HUES48 (cell line): ENCODE measurements around the gene SGCE.
A peak's percentile ranks its signal among the peaks of the same experiment; 100 is the strongest.

Experiments
- H3K27ac ChIP-seq: one replicate; pipeline ENCODE4 v1.7.0; 2013; ENCODE audit warnings: low read depth, low read length, inconsistent platforms
- H3K27me3 ChIP-seq: 2 replicates; pipeline ENCODE4 v1.6.1; 2013; ENCODE audit warnings: mild to moderate bottlenecking, low read length; ENCODE audit not compliant: control insufficient read depth, insufficient read depth
- H3K36me3 ChIP-seq: 2 replicates; pipeline ENCODE4 v1.6.1; 2013; ENCODE audit warnings: low read length; ENCODE audit not compliant: control insufficient read depth, insufficient read depth
- H3K4me1 ChIP-seq: 2 replicates; pipeline ENCODE4 v1.6.1; 2013; ENCODE audit warnings: mild to moderate bottlenecking, low read length; ENCODE audit not compliant: control insufficient read depth, insufficient read depth
- H3K4me3 ChIP-seq: 2 replicates; pipeline ENCODE4 v1.5.1; 2013; ENCODE audit warnings: mild to moderate bottlenecking, low read depth, low read length
- H3K9ac ChIP-seq: 2 replicates; pipeline ENCODE4 v1.6.1; 2013; ENCODE audit warnings: mild to moderate bottlenecking, low read depth, low read length, moderate library complexity
- H3K9me3 ChIP-seq: 2 replicates; pipeline ENCODE4 v1.6.1; 2013; ENCODE audit warnings: low read length; ENCODE audit not compliant: control insufficient read depth, insufficient read depth

SGCE gene

GRCh38 chr7:94676431-94676830 is 20.5 kb upstream of the SGCE start:
- no peaks in the 10 kb centered on the region for H3K4me1 ChIP-seq
- no peaks in the 10 kb centered on the region for H3K9me3 ChIP-seq
- no peak overlapping the region for H3K27ac ChIP-seq
- no peak overlapping the region for H3K4me3 ChIP-seq
- no peaks in the 10 kb centered on the region for H3K36me3 ChIP-seq
- no peak overlapping the region for H3K9ac ChIP-seq
- no peaks in the 10 kb centered on the region for H3K27me3 ChIP-seq

DNA sequence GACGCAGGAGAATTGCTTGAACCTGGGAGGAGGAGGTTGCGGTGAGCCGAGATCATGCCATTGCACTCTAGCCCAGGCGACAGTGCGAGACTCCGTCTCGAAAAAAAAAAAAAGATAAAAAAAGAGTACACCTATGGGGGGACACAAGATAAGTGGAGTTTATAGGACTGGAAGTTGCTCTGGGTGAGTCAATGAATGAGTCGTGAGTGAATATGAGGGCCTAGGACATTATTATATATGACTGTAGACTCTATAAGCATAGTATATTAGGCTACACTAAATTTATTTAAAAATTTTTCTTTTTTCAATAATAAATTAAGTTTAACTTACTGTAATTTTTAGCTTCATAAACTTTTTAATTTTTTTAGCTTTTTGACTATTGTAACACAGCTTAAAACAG is 19.4 kb upstream of the SGCE start:
- no peaks in the 10 kb centered on the region for H3K36me3 ChIP-seq
- H3K9ac ChIP-seq, result no peak overlapping the region
- H3K27ac ChIP-seq, result no peak overlapping the region
- H3K27me3 ChIP-seq, result no peaks in the 10 kb centered on the region
- no peaks in the 10 kb centered on the region for H3K4me1 ChIP-seq
- H3K9me3 ChIP-seq, result no peaks in the 10 kb centered on the region
- H3K4me3 ChIP-seq, result no peak overlapping the region

DNA sequence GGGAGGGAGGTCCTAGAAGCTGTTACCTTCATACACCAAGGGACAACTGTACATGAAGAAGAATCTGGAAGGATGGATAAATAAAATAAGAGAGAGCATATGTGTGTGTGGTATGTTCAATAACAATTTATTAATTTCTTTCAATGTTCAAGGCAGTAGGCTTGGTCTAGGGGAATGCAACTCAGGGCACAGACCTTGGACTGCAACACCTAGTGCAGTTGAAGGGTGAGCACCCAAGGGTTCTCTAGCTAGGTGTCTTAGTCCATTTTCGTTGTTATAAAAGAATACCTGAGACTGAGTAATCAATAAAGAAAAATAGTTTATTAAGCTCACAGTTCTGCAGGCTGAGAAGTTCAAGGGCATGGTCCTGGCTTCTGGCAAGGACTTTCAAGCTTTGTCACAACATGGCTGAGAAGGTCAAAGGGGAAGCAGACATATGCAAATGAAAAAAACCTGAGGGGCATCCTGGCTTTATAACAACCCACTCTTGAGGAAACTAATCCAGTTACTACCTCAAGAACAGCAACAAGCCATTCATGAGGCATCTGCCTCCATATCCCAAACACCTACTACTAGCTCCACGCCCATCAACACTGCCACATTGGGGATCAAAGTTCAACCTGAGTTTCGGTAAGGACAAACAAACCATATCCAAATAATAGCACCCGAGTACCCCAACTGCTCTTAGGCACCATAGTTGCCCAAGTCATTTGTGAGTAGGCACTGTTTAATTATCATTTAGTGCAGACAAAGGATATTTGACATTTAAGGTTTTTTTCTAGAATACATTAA is 15.7 kb upstream of the SGCE start:
- peaks cover 3% of the 10 kb centered on the region; the same call in 1 of the 2 replicates for H3K4me1 ChIP-seq
- H3K4me3 ChIP-seq, result no peak overlapping the region
- no peaks in the 10 kb centered on the region for H3K27me3 ChIP-seq
- H3K36me3 ChIP-seq, result no peaks in the 10 kb centered on the region
- H3K27ac ChIP-seq, result no peak overlapping the region
- no peak overlapping the region for H3K9ac ChIP-seq
- H3K9me3 ChIP-seq, result no peaks in the 10 kb centered on the region

GRCh38 chr7:94669773-94670495 is 14.0 kb upstream of the SGCE start:
- Histone ChIP-seq H3K36me3 (no peaks in the 10 kb centered on the region), H3K27ac (no peak overlapping the region), H3K27me3 (no peaks in the 10 kb centered on the region), H3K4me1 (peaks cover 3% of the 10 kb centered on the region; the same call in 1 of the 2 replicates), H3K9me3 (no peaks in the 10 kb centered on the region), H3K9ac (no peak overlapping the region), H3K4me3 (no peak overlapping the region)

DNA sequence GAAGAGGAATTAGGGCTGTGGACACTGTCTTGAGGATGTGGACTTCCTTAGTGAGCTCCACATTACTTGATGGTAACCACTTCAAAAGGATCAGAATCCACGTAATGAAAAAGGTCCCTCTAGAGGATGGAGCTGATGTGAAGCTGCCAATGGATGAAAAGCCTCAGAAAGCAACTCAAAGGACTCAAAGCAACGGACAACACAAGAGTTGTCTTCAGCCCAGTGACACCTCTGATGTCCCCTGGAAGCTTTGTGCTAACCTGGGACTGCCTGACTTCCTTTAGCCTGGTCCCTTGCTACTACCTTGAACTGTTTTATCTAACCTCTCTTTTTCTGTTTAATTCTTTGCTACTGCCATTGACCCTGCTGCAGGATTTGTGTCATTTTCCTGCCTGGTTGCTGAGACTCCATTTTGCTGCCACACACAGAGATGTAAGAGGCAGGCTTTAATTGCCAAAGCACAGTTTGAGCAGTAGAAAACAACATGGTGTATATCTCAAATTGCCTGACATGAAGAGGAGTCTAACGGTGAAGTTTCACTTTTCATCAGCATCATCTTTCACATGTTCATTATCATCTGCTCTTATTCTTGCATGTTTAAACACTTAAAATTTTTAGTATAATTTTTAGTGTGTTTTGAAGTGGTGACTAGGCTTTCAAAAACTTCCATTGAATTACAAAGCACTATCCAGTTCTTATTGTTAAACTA is 11.1 kb upstream of the SGCE start:
- Histone ChIP-seq H3K4me1 (peaks cover 3% of the 10 kb centered on the region; the same call in 1 of the 2 replicates), H3K27ac (no peak overlapping the region), H3K9ac (no peak overlapping the region), H3K4me3 (no peak overlapping the region), H3K9me3 (no peaks in the 10 kb centered on the region), H3K27me3 (no peaks in the 10 kb centered on the region), H3K36me3 (no peaks in the 10 kb centered on the region)

DNA sequence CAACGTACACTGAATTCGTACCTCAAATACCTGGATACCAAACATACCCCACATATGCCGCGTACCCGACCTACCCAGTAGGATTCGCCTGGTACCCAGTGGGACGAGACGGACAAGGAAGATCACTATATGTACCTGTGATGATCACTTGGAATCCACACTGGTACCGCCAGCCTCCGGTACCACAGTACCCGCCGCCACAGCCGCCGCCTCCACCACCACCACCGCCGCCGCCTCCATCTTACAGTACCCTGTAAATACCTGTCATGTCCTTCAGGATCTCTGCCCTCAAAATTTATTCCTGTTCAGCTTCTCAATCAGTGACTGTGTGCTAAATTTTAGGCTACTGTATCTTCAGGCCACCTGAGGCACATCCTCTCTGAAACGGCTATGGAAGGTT is 9.5 kb upstream of the SGCE start:
- H3K27me3 ChIP-seq, result no peaks in the 10 kb centered on the region
- H3K4me1 ChIP-seq, result peaks cover 3% of the 10 kb centered on the region; the same call in 1 of the 2 replicates
- no peaks in the 10 kb centered on the region for H3K9me3 ChIP-seq
- no peak overlapping the region for H3K27ac ChIP-seq
- H3K36me3 ChIP-seq, result no peaks in the 10 kb centered on the region
- no peak overlapping the region for H3K4me3 ChIP-seq
- no peak overlapping the region for H3K9ac ChIP-seq

- no peak overlapping the region for H3K4me3 ChIP-seq
- no peaks in the 10 kb centered on the region for H3K36me3 ChIP-seq
- H3K4me1 ChIP-seq, result peaks cover 3% of the 10 kb centered on the region; the same call in 1 of the 2 replicates
- H3K9me3 ChIP-seq, result no peaks in the 10 kb centered on the region
- H3K27me3 ChIP-seq, result no peaks in the 10 kb centered on the region
- no peak overlapping the region for H3K9ac ChIP-seq
- no peak overlapping the region for H3K27ac ChIP-seq
These were observed 8.1 kb upstream of the SGCE start for GRCh38 chr7:94664023-94664422.

GRCh38 chr7:94662548-94662947 is 6.6 kb upstream of the SGCE start:
- peaks cover 2% of the 10 kb centered on the region; the same call in 1 of the 2 replicates for H3K4me1 ChIP-seq
- H3K27me3 ChIP-seq, result no peaks in the 10 kb centered on the region
- H3K9ac ChIP-seq, result no peak overlapping the region
- H3K4me3 ChIP-seq, result no peak overlapping the region
- H3K36me3 ChIP-seq, result no peaks in the 10 kb centered on the region
- H3K9me3 ChIP-seq, result no peaks in the 10 kb centered on the region
- H3K27ac ChIP-seq, result no peak overlapping the region

DNA sequence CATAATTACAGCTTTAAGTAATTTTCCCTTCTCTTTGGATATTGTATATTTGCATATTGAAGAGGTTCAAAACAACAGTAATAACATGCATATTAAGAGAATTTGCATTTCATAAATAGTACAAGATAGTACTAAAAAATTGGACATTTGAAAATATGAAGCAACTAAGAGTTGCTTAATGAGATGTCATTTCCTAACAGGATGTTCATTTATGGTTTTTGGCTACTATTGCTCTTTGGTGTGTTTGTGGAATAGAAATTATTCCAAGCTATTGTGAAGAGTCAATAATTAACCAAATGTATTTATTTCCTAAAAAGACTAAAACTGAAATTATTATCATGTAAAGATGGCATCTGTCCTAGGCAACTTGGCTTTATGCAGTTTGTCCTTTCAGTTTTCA is 4.1 kb upstream of the SGCE start:
- no peak overlapping the region for H3K27ac ChIP-seq
- no peaks in the 10 kb centered on the region for H3K9me3 ChIP-seq
- H3K4me3 ChIP-seq, result no peak overlapping the region

DNA sequence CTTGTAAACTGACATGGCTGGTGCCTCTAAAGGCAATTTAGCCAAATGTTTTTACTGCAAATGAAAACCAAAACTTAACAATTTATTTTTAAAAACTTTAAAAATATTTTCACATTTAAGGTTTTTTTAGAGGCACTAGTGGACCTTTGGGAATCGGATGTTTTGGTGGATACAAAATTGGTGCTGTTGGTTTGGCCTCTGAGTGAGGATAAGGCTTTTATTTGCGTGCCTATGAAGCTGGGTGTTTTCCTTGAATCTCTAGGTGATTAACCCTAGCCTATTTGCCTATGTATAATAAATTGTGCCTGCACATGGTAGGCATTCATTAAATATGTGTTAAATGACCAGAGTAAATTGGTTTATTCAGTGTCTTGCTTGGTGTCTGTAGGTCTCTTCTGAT is 2.9 kb upstream of the SGCE start:
- Histone ChIP-seq H3K4me3 (peak overlapping the region; percentile 28; the same call in 1 of the 2 replicates), H3K36me3 (no peaks in the 10 kb centered on the region), H3K27ac (no peak overlapping the region), H3K9me3 (no peaks in the 10 kb centered on the region), H3K4me1 (peaks cover 8% of the 10 kb centered on the region), H3K27me3 (peaks cover 17% of the 10 kb centered on the region), H3K9ac (no peak overlapping the region)

More for the DNA sequence above, 4.1 kb upstream of the SGCE start:
- Histone ChIP-seq H3K36me3 (no peaks in the 10 kb centered on the region), H3K27me3 (peaks cover 7% of the 10 kb centered on the region; the same call in 1 of the 2 replicates), H3K9ac (no peak overlapping the region), H3K4me1 (peaks cover 2% of the 10 kb centered on the region; the same call in 1 of the 2 replicates)
